HepG2 (cell line): ENCODE data around the gene SLC1A2.

Source experiments
- CTCF ChIP-seq: sonication (generic); formaldehyde crosslinking; IDR thresholded peaks from 2 replicates; pipeline ENCODE4 v1.5.0; 2020; ENCODE audit warnings: mild to moderate bottlenecking, missing genetic modification reagents, moderate library complexity
- KAT7 ChIP-seq: IDR thresholded peaks from 2 replicates; pipeline ENCODE4 v1.6.1; 2018; ENCODE audit warnings: borderline replicate concordance, missing compliant biosample characterization
- KDM1A ChIP-seq: IDR thresholded peaks from 2 replicates; pipeline ENCODE4 v1.6.1; 2016; ENCODE audit warnings: missing compliant biosample characterization
- KIAA2018 ChIP-seq: sonication (generic); formaldehyde crosslinking; IDR thresholded peaks from 2 replicates; pipeline ENCODE4 v1.5.0; 2020; ENCODE audit warnings: mild to moderate bottlenecking, missing genetic modification reagents, borderline replicate concordance
- PATZ1 ChIP-seq: sonication (generic); formaldehyde crosslinking; IDR thresholded peaks from 2 replicates; pipeline ENCODE4 v1.4.0; 2020; ENCODE audit warnings: missing genetic modification reagents
- POLR2A ChIP-seq, 2 experiments: IDR thresholded peaks; 2 replicates each; pipeline ENCODE4 v1.6.1; 2011; ENCODE audit warnings: low read depth in 2 of 2, low read length in 2 of 2, mild to moderate bottlenecking in 1 of 2, moderate library complexity in 1 of 2; ENCODE audit not compliant: insufficient read depth in 1 of 2
- RNF2 ChIP-seq: fragments of 450-650 bp; conservative IDR thresholded peaks from 2 replicates; pipeline ENCODE4 v1.6.1; 2016; ENCODE audit warnings: low read depth
- WIZ ChIP-seq: sonication (generic); formaldehyde crosslinking; IDR thresholded peaks from 2 replicates; pipeline ENCODE4 v1.5.1; 2020; ENCODE audit warnings: mild to moderate bottlenecking, missing genetic modification reagents
- ZBTB20 ChIP-seq: sonication (generic); formaldehyde crosslinking; IDR thresholded peaks from 2 replicates; pipeline ENCODE4 v1.8.1; 2023; ENCODE audit warnings: missing genetic modification reagents, low read depth, mild to moderate bottlenecking, borderline replicate concordance
- ZNF180 ChIP-seq: sonication (generic); formaldehyde crosslinking; IDR thresholded peaks from 2 replicates; pipeline ENCODE4 v1.4.0; 2020; ENCODE audit warnings: low read depth, missing genetic modification reagents, borderline replicate concordance
- ZNF251 ChIP-seq: sonication (generic); formaldehyde crosslinking; IDR thresholded peaks from 2 replicates; pipeline ENCODE4 v1.9.0; 2021; ENCODE audit warnings: mild to moderate bottlenecking, missing genetic modification reagents
- ZNF335 ChIP-seq: sonication (generic); formaldehyde crosslinking; IDR thresholded peaks from 2 replicates; pipeline ENCODE4 v1.4.0; 2020; ENCODE audit warnings: missing genetic modification reagents
- ZNF891 ChIP-seq: sonication (generic); formaldehyde crosslinking; IDR thresholded peaks from 2 replicates; pipeline ENCODE4 v1.5.0; 2020; ENCODE audit warnings: mild to moderate bottlenecking, missing genetic modification reagents

- no peak for TF ChIP-seq ZNF891
- TF ChIP-seq RNF2 = no peak
- no peak for TF ChIP-seq POLR2A (IDR thresholded peaks at IDR 0.05; ENCODE audit: insufficient read depth in 1 of 2, low read depth in 2 of 2, low read length in 2 of 2)
- TF ChIP-seq ZBTB20 = no peak
- no peak for TF ChIP-seq CTCF (CRISPR knock-in tag)
- no peak for TF ChIP-seq WIZ (CRISPR knock-in tag)
- no peak for TF ChIP-seq KAT7
- no peak for TF ChIP-seq PATZ1 (CRISPR knock-in tag)
- no peak for TF ChIP-seq ZNF335 (CRISPR knock-in tag)
- no peak for TF ChIP-seq ZNF251 (CRISPR knock-in tag)
- no peak for TF ChIP-seq KIAA2018 (CRISPR knock-in tag)
- TF ChIP-seq KDM1A (CRISPR knock-in tag) = no peak
- no peak for TF ChIP-seq ZNF180 (CRISPR knock-in tag)
These were observed 44.0 kb upstream of the SLC1A2 start for GRCh38 chr11:35463331-35463751.
